Astrocyte (in vitro differentiated cells and primary cell): ENCODE results near the gene RRP1.

Experiments used
- EZH2 ChIP-seq: IDR thresholded peaks from 2 replicates; pipeline ENCODE4 v1.6.1; 2012; ENCODE audit warnings: mild to moderate bottlenecking, low read length, inconsistent platforms; ENCODE audit not compliant: insufficient read depth
- TF ChIP-seq, protein P1 (sequence below): IDR thresholded peaks from 2 replicates; pipeline ENCODE4 v1.5.1; 2011; ENCODE audit warnings: low read depth, mild to moderate bottlenecking, inconsistent platforms, low read length, moderate library complexity; ENCODE audit not compliant: insufficient read depth

GRCh38 chr21:43758811-43759210, 30.6 kb upstream of the RRP1 start:
- TF ChIP-seq, protein P1, sequence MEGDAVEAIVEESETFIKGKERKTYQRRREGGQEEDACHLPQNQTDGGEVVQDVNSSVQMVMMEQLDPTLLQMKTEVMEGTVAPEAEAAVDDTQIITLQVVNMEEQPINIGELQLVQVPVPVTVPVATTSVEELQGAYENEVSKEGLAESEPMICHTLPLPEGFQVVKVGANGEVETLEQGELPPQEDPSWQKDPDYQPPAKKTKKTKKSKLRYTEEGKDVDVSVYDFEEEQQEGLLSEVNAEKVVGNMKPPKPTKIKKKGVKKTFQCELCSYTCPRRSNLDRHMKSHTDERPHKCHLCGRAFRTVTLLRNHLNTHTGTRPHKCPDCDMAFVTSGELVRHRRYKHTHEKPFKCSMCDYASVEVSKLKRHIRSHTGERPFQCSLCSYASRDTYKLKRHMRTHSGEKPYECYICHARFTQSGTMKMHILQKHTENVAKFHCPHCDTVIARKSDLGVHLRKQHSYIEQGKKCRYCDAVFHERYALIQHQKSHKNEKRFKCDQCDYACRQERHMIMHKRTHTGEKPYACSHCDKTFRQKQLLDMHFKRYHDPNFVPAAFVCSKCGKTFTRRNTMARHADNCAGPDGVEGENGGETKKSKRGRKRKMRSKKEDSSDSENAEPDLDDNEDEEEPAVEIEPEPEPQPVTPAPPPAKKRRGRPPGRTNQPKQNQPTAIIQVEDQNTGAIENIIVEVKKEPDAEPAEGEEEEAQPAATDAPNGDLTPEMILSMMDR = no peak
- no peak for TF ChIP-seq EZH2
